GM12865 (cell line): ENCODE data around the gene INSIG2.

Source experiments
- DNase-seq: peaks from one replicate; pipeline ENCODE4 v3.0.0; 2010; ENCODE audit warnings: low read depth
- H3K4me3 ChIP-seq: 2 replicates; pipeline ENCODE4 v1.5.1; 2011; ENCODE audit warnings: mild to moderate bottlenecking, low read depth, low read length, control low read depth
- CTCF ChIP-seq: IDR thresholded peaks from 2 replicates; pipeline ENCODE4 v1.5.1; 2011; ENCODE audit warnings: low read length, control low read depth, low read depth, inconsistent platforms; ENCODE audit not compliant: insufficient read depth; ENCODE audit errors: missing control alignments

INSIG2 gene

GRCh38 chr2:118097657-118098056, 9.4 kb downstream of the INSIG2 start:
- DNase-seq: no peak
- no peak for TF ChIP-seq CTCF
- H3K4me3 ChIP-seq: no peak overlapping the region

- TF ChIP-seq CTCF: no peak
- H3K4me3 ChIP-seq: no peak overlapping the region
- no peak for DNase-seq
Observed at GRCh38 chr2:118098307-118099030, 10.2 kb downstream of the INSIG2 start.

- no peak for DNase-seq
- TF ChIP-seq CTCF: no peak
Observed at GRCh38 chr2:118102433-118103082, 14.3 kb downstream of the INSIG2 start.

GRCh38 chr2:118103951-118104940, 16.0 kb downstream of the INSIG2 start:
- peak; percentile 68 for DNase-seq
- TF ChIP-seq CTCF: no peak
- peak overlapping the region; percentile 16; the same call in 1 of the 2 replicates for H3K4me3 ChIP-seq

More at GRCh38 chr2:118102433-118103082, 14.3 kb downstream of the INSIG2 start:
- no peak overlapping the region for H3K4me3 ChIP-seq

GRCh38 chr2:118105497-118105896, 17.2 kb downstream of the INSIG2 start:
- no peak for DNase-seq
- no peak for TF ChIP-seq CTCF
- no peak overlapping the region for H3K4me3 ChIP-seq

GRCh38 chr2:118106926-118107325, 18.7 kb downstream of the INSIG2 start:
- no peak for TF ChIP-seq CTCF
- no peak overlapping the region for H3K4me3 ChIP-seq
- DNase-seq: no peak
